Activated CD8-positive, alpha-beta memory T cell treated with anti-CD3 and anti-CD28 coated beads for 4 hours (primary cell): ENCODE data around the gene ERGIC3.

Experiments
- DNase-seq, 2 donors: peaks; one replicate each; pipeline ENCODE4 v3.0.0-alpha.2; 2020; ENCODE audit warnings: low read depth in 2 of 2

Gene ERGIC3

DNA sequence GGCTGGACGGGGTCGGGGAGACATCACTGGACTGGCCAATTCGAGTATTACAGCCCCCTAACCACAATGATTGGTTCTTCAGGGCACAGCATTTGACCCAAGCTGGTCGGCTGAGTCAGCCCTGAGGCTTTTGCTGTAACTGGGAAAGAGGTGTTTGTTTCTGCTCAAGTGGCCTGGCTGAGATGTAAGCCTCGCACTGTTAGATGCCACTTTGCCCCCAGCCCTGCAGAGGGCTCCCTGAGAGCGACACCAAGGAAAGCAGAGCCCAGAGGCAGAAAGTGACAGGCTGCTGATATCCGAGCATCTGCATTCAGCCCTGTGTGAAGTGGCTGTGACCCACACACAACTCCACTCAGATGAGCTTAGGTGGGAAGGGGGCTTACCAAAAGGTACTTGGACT, 19.4 kb downstream of the ERGIC3 start:
- no peak for DNase-seq

DNA sequence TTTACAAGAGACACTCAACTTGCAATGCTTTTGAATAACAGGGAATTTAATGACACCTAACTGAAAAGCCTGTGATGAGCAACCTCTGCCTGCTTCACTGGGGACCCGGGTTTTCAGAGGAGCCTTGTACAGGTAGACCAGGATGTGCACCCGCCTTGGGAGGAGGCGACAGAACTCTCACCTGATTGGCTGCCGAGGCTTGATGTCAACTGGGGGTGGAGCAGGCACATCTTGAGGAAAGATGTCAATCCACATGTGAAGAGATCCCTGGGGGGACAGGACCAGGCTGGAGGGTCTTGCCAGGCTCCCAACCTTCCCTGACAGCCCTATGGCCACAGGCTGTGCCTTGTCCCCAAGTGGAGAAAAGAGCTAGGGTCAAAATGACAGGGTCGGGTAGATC, 19.8 kb downstream of the ERGIC3 start:
- DNase-seq: no peak

DNA sequence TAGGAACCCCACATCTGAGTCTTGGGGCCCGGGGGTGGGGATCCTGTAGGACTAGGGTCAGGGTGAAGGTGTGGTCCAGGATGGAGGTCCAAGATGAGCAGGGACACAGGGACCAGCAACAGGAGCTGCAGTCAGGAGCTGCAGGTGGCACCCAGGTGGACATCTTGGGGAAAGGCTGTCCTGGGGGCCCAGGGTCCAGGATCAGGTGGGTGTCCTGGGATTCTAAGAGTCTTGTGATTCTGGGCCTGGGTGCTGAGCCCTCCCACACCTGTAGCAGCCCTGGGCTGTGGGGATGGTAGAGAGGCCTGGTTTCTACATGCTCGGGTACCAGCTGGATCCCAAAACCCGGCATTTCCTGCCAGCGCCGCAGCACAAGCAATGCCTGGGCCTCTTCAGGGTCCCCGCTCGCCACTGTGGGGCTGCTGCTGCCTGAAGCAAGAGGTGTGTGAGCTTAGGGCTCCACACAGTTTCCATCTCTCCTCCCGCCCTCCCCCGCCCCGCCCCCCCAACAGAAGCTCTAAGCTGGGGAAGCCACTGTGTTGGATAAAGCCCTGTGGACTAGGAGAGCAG, 20.7 kb downstream of the ERGIC3 start:
- DNase-seq: no peak

DNA sequence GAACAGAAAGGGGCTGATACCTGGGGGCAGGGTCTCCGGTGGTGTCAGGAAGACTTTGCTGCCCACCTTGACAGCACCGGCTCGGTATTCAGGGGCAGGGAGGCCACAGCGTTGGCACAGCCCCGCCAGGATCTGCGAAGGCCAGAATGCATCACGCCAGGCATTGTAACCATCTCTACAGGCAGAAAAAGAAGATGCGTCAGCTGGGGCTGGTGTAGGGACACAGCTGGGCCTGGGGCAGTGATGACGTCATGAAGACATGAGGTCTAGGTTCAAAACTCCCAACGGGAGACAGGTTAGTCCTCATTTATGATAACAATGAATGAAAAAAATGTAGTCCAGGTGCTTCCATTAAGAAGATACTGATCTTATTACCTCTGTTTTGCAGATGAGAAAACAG, 22.0 kb downstream of the ERGIC3 start:
- DNase-seq: no peak

DNA sequence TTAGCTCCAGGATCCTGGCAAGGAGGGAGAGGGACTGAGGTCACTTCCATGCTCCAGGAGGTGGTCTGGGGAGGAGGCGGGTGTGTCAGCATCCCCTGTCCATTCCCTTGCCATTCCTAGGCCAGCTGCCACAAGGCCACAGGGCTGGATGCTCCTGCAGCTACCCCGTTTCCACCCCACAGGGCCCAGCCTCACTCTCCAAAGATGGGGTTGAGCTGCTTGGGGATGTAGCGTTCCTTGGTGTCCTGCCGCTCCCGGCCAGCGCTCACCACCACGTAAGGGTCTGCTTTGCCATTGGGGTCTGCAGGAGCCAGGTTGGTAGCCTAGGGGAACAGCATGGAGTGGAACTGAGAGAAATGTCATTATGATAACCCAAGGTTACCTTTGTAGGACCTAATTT, 23.0 kb downstream of the ERGIC3 start:
- DNase-seq: no peak

DNA sequence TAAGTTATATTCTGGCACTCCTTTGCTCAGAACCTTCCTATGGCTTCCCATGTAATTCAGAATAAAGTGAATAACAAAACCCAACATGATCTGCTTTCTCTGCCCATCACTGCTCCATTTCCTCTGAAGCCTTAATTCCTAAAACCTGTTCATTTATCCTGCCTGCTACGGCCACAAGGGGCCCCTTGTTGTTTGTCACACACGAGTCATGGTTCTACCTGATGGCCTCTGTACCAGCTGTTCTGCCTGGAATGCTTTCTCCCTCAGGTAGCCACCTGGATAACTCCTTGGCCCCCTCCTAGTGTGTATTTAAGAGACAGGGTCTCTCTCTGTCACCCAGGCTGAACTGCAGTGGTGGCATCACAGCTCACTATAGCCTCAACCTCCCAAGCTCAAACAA, 26.8 kb downstream of the ERGIC3 start:
- no peak for DNase-seq

DNA sequence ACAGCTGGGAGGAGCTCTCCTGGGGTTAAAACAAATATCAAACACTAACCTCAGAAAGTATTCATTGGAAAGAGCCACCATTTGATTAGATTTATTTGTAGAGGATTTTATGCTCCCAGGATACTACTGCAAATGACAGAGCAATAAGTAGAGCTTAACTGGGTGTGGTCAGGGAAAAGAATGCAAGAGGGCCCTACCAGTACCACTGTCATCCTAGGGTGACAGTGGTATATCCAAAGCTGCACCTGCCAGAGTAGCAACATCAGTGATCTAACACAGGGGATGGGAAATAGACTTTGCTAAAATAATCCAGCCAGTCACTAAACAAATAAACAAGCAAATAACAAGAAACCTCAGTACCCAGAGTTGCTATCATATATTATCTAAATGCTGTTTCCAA, 29.7 kb downstream of the ERGIC3 start:
- no peak for DNase-seq

DNA sequence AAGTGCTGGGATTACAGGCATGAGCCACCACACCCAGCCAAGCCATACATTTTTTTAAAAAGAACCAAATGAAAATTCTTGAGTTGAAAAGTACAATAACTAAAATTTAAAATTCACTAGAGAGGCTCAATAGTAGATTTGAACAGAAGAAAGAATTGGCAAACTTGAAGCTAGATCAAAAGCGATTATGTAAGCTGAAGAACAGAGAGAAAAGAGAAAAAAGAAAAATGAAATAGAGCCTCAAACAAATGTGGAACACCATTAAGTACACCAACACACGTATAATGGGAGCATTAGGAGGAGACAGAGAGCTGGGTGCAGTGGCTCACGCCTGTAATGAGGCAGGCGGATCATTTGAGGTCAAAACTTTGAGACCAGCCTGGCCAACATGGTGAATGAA, 31.0 kb downstream of the ERGIC3 start:
- DNase-seq: no peak

DNA sequence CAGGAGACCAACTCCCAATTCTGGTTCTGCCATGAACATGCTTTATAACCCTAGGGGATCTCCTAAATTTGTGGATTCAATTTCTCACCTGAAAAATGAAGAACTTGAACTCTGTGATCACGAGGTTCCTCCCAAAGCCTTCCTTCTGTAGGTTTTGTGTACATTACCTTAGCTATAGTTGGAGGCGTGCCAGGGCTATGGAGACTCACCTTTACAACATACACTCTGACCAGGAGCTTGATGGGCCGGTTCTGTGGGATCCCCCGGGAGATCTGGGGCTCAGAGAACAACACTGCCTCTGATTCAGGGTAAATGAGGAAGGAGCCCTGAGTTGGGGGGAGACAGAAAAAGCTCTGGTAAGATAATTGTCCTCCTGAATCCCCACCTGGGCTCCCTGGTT, 34.1 kb downstream of the ERGIC3 start:
- DNase-seq: no peak

DNA sequence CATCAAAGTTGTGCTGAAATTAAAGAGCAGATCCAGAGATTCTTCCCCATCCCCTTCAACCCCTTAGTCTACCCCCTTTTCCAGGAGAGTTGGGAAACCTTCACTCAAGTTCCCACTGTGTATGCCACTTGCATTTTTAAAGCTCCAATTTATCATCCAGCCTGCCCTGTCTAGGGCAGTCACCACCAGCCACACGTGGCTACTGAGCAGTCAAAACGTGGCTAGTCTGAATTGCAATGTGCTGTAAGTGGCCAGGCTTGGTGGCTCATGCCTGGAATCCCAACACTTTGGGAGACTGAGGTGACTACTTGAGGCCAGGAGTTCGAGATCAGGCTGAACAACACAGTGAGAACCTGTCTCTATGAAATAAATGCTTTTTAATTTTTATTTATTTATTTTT, 34.9 kb downstream of the ERGIC3 start:
- DNase-seq: no peak

DNA sequence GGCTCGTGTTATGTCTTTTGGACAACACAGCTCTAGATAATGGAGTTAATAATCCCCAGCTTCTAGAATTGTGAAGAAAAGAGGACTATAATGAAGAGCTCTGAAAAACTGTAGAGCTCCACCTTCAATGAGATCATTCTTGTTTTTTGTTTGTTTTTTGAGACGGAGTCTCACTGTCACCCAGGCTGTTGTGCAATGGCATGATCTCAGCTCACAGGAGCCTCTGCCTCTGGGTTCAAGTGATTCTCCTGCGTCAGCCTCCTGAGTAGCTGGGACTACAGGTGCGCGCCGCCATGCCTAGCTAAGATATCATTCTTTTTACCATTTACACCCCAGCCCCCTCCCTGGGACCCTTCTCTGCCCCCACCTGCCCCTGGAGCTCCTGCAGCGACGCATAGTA, 36.6 kb downstream of the ERGIC3 start:
- DNase-seq: no peak

DNA sequence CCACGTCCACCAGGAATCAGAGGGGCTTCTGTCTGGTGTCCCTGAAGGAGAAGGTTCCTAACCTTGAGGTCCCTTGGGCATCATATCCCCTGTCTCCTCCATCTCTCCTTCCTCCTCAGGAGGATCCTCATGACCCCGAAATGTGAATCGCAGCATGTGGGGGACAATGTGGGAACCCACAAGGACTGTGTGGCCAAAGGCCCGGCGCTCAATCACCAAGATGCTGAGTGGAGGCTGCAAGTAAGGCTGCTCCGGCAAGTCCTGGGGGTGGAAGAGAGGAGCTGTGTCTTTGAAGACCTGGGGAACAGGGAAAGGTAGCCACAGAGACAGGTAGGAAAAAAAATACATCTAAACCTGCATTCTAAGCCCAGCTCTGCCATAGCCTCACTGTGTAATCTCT, 37.3 kb downstream of the ERGIC3 start:
- no peak for DNase-seq

DNA sequence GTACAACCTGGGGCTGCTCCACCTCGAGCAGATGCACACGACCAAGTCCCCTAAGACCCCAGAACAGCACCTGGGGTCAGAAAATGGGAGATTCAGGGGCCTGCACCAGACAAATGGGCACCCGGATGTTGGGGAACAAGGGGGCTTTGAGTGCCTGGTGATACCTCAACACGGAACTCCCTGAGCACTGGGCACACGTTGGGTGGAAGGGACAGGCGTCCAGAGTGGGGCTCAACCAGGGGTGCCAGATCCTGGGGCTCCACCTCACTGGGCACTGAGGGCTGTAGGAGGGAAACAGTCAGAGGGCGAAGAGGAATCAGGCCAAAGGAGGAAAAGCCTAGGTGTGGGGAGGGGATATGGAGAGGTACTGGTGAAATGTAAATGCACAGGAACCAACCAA, 40.3 kb downstream of the ERGIC3 start:
- no peak for DNase-seq

DNA sequence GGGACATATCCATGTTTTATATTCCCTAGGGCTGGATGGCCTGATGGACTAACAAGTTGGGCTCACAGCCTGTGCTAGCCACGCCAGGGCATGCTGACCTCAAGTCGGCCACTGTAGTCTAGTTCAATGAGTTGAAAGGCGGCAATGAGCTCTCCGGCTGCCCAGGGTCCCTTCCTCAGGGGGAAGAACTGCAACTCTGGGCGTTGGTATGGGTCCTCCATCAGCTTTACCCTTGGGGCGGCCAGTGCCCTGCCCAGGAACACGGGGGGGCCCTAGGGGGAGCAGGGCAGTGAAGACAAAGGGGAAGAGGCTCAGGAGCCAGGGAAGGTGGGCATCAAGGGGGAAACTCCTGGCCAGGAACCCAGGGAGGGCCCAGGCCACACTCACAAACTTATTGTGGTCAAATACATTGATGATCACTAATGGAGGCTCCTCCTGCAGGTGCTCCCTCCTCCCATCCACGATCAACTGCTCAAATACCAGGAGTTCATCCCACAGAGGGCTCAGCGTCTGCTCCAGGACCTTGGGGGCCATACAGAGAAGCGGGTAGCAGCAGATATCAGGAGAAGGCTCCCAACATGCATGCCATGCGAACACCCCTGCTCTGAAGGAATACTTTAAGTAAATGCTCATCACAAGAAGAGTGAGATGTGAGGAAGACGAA, 41.0 kb downstream of the ERGIC3 start:
- DNase-seq: no peak

DNA sequence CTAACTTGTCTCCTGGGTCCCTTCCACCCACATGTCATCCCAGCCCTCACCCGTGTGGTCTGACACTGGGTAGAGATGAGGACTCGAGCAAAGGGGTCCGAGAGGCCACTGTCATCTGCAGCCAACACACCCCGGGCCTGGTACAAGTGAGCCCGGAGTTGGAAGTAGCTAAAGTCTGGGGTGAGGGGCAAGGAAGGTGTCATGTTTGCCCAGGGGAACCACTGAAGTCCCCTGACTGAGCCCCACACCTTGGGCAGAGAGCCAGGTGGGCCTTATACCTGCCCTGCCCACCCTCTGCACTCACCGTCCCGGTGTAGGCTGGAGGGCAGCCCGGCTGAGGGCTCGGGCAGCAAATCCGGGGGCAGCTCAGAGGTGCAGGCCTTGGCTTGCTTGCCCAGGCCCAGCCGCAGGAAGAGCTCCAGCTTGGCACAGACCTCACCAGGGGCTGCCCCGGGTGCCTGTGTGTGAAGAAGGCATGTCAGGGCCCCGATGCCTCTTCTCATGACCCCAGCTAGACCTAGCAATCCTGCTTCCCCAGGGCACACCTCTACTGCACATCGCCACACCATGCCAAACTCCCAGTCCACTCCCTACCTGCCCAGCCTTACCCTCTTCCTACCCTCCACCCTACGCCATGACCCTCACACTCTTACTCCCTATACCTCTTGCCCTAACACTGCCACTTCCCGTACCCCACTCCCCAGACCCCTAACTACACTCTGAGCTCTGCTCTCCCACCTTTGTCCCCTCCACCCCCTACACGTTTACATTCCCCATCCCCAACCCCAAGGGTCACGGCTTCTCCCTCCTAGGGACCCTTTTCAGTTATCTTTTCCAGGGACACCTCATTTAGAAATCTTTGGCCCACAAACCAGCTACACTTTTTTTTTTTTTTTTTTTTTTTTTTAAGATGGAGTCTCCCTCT, 42.0 kb downstream of the ERGIC3 start:
- DNase-seq: no peak

DNA sequence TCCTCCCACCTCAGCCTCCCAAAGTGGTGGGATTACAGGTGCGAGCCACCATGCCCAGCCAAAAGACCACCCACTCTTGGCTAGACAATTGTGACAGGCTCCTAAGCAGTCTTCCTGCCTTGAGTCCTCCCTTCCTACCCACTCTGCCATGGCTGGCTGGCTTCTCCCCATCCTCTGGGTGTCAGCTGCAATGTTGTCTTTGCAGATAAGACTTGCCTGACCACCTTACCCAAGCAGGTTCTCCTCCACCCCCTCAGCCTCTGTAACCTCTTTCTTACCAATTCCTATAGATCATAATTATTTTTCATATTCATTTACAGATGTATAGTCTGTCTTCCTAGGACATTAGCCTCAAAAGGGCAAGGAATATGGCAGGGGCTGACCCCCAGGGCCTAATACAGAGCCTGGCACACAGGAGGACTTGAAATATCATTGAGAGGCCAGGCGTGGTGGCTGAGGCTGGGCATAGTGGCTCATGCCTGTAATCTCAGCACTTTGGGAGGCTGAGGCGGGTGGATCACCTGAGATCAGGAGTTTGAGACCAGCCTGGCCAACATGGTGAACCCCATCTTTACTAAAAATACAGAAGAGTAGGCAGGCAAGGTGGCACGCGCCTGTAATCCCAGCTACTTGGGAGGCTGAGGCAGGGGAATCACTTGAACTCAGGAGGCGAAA, 45.0 kb downstream of the ERGIC3 start:
- no peak for DNase-seq

DNA sequence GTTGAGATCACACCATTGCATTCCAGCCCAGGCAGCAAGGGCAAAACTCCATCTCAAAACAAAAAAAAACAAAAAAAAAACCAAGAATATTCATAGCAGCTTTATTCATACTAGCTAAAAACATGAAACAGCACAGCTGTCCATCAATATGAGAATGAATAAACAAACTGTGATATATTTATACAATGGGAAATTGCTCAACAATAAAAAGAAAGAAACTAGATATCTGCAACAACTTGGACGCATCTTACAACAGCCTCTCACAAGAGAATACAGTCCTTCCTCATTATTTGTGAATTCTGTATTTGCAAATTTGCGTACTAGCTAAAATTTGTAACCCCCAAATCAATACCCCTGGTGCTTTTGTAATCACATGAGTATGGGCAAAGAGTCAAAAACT, 45.6 kb downstream of the ERGIC3 start:
- no peak for DNase-seq

DNA sequence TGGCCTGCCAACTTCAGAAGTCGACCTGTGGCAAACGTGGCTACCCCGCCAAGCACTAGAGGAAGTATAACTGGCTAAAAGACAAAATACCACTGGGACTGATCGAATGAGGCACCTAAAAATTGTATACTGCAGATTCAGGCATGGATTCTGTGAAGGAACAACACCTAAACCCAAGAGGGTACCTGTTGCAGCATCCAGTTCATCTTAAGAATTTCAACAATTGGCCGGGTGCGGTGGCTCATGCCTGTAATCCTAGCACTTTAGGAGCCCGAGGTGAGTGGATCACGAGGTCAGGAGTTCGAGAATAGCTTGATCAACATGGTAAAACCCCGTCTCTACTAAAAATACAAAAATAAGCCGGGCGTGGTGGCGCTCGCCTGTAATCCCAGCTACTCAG, 46.5 kb downstream of the ERGIC3 start:
- no peak for DNase-seq

DNA sequence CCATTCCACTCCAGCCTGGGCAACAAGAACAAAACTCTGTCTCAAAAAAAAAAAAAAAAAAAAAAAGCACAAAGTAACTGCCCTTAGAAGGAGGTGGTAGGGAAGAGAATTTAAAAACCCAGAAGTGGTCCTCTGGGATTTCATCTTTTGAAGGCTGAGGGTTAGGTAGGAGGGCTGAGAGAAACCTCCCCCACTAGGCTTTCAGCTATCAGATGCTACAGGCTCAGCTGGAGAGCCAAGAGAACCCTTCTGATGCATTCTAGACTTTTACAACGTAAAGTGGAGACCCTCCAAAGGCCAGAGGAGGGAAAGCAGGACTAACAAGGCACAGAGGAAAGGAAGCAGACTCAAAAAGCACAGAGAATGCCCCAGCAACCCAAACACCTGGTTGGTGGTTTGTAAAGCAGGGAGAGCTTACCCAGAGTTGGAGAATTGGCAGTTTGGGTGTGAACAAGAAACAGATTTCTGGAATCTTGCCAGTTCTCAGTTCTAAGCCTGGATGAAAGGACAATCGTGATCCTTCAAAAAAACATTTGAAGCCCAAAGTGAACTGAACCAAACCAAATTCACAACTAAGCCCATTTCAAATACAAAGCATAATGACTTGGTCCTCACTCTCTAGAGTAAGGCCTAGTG, 50.6 kb downstream of the ERGIC3 start:
- no peak for DNase-seq

DNA sequence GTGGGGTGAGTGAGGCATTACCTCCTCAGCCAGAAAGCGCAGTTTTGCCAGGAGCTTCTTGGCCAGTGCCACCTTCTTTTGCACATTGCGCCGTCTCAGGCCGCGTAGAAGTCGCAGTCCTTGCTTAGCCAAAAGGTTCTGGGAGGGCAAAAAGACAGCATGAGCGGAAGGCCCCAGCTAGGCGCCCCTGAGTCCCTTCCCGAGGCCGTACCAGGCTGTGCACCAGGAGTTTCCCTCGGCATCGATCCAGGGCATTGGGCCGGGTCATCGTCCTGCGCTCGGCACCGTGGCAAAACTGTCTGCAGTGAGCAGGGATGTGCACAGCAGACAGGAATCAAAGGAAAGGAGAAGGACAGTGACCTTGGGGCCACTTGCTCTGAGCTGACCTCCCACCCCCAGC, 53.6 kb downstream of the ERGIC3 start:
- DNase-seq: no peak

DNA sequence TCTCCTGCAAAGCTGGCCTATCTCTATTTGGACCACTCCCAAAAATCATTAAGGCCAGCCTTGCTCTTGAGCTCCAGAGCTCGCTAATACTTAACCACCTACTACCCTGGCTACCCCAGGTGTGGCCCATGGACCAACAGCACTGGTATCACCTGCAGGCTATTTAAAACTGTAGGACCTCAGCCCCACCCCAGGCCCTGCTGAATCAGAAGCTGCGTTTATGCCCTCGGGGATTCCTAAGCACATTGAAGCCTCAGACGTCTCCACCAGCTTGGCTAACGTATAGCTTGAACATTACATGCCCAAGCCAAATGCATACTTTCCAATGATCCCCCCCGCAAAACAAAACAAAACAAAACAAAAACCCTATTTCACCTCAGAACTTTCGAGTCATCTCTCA, 54.0 kb downstream of the ERGIC3 start:
- DNase-seq: no peak

DNA sequence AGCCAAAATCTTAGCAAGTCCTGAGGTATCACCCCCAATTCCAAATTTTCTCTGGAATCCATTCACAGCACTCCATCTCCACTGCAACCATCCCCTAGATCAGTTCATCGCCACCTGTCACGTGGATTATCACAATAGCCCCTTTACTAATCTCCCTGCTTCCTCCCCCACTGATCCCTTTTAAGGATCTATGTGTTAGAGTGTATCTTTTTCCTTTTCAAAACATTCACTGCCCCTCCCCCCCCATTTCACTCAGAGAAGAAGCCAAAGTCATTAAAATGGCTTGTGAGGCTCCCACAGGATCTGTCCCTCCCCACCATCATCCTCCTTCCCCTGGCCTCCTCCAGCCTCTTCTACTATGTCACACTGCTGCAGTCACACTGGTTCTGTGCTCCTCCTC, 55.3 kb downstream of the ERGIC3 start:
- no peak for DNase-seq
